Tibial nerve (tissue), 3 donors: ENCODE data around the gene AOPEP.

Experiments
- POLR2A ChIP-seq, 2 donors: fragments of 450-650 bp; IDR thresholded peaks; one replicate each; pipeline ENCODE4 v1.6.1; 2017; ENCODE audit warnings: antibody characterized with exemption in 2 of 2, mild to moderate bottlenecking in 2 of 2, moderate library complexity in 2 of 2
- TF ChIP-seq, protein P1 (sequence below), 5 experiments: fragments of 200-600 bp in 3 of 5; fragments of 450-650 bp in 2 of 5; sonication (generic) in 3 of 5; IDR thresholded peaks; one replicate each; pipeline ENCODE4 v1.5.1; 2016 to 2019; ENCODE audit warnings: antibody characterized with exemption in 5 of 5, mild to moderate bottlenecking in 3 of 5, moderate library complexity in 2 of 5

- TF ChIP-seq, protein P1, sequence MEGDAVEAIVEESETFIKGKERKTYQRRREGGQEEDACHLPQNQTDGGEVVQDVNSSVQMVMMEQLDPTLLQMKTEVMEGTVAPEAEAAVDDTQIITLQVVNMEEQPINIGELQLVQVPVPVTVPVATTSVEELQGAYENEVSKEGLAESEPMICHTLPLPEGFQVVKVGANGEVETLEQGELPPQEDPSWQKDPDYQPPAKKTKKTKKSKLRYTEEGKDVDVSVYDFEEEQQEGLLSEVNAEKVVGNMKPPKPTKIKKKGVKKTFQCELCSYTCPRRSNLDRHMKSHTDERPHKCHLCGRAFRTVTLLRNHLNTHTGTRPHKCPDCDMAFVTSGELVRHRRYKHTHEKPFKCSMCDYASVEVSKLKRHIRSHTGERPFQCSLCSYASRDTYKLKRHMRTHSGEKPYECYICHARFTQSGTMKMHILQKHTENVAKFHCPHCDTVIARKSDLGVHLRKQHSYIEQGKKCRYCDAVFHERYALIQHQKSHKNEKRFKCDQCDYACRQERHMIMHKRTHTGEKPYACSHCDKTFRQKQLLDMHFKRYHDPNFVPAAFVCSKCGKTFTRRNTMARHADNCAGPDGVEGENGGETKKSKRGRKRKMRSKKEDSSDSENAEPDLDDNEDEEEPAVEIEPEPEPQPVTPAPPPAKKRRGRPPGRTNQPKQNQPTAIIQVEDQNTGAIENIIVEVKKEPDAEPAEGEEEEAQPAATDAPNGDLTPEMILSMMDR (IDR thresholded peaks at IDR 0.05) = no peak
- no peak for TF ChIP-seq POLR2A (IDR thresholded peaks at IDR 0.05)
Observed at GRCh38 chr9:94949370-94949769, 222.9 kb downstream of the AOPEP start.
